CD4-positive, alpha-beta T cell treated with Interleukin-15 for 4 hours (primary cell): ENCODE data around the gene VMAC.

Source experiments
- DNase-seq: peaks from one replicate; pipeline ENCODE4 v3.0.0-alpha.2; 2020; ENCODE audit warnings: low spot score

VMAC gene

GRCh38 chr19:5905114-5905778, 574 bp downstream of the VMAC start:
- DNase-seq: no peak

GRCh38 chr19:5907241-5907640, 2.6 kb downstream of the VMAC start:
- DNase-seq: no peak

DNA sequence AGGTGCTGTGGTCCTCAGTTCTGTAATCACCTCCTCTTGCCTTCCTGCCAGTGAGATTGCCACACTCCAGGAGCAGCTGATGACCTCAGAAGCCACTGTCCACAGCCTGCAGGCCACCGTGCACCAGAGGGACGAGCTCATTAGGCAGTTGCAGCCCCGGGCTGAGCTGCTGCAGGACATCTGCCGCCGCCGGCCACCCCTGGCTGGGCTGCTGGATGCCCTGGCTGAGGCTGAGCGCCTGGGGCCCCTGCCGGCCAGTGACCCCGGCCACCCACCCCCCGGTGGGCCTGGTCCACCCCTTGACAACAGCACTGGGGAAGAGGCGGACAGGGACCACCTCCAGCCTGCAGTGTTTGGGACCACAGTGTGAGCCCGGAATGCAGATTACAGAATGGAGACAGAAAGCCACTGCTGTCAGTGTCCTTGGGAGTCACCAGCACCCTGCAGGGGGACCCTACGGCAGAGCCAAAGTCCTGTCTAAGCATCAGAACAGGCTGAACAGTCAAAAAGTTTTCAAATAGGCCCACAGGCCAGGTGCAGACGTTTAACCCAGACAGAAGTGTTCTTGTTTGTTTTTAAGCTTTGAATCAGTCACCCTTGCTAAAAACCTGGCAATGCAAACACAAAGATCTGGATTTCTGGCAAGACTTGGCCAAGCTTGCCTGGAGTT, 4.2 kb downstream of the VMAC start:
- DNase-seq: no peak

- DNase-seq: no peak
Measured at GRCh38 chr19:5910638-5910907, 5.9 kb downstream of the VMAC start.

DNA sequence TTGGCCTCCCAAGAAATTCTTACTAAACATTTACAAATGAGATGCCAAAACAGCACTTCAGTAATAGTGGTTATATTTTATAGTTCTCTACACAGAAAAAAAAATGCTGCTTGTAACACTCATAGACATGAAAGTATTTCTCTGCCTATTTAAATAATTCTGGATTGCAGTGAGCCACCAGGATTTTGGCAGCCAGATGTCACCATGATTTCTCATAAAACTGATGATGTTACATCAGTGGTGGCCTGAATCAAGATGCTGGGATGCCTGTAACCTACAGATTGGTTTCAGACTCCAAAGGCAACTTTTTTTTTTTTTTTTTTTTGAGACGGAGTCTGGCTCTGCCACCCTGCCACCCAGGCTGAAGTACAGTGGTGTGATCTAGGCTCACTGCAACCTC, 6.7 kb downstream of the VMAC start:
- DNase-seq: no peak

- DNase-seq: no peak
Measured at GRCh38 chr19:5913739-5914357, 9.2 kb downstream of the VMAC start, which contains the start of gene CAPS. Gene CAPS, plus strand, starts transcription at chr19:5914254. Its CDS starts 153 bp downstream, at chr19:5914407.

DNA sequence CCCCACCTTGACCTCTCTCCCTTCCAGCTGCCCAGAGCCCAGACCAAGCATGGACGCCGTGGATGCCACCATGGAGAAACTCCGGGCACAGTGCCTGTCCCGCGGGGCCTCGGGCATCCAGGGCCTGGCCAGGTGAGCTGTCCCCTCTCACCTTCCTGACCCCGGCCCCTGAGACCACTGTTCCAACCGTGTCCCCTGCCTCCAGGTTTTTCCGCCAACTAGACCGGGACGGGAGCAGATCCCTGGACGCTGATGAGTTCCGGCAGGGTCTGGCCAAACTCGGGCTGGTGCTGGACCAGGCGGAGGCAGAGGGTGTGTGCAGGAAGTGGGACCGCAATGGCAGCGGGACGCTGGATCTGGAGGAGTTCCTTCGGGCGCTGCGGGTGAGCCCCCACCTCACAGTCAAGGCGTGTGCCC, 9.7 kb downstream of the VMAC start:
- no peak for DNase-seq

DNA sequence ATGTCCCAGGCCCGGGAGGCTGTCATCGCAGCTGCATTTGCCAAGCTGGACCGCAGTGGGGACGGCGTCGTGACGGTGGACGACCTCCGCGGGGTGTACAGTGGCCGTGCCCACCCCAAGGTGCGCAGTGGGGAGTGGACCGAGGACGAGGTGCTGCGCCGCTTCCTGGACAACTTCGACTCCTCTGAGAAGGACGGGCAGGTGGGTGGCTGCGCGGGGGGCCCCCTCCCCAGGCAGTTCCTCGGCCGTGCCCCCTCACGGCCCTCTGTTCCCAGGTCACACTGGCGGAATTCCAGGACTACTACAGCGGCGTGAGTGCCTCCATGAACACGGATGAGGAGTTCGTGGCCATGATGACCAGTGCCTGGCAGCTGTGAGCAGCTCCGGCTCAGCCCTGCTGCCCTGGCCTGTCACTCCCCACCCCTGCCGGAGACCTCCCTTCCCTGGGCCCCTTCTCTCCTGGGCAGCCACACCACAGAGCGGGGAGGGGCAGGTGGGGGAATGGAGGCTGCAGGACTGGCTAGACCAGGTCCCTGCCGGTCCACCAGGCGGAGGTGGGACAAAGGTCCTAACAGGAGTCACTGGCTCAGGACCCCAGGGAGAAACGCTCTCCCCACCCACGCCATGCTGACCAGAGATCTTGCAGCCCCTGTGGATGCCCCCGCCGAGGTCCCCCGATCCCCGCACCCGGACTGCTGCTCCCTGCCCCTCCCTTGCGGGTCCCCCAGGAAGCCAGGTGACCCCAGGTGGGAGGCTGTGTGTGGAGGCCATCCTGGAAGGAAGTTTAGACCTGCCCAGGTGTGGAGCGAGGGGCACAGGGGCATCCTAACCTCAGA, 10.5 kb downstream of the VMAC start:
- no peak for DNase-seq

- no peak for DNase-seq
Measured at GRCh38 chr19:5915782-5916165, 11.1 kb downstream of the VMAC start.

GRCh38 chr19:5916181-5916708, 11.6 kb downstream of the VMAC start:
- DNase-seq: no peak

GRCh38 chr19:5917431-5918107, 12.9 kb downstream of the VMAC start:
- DNase-seq: no peak

DNA sequence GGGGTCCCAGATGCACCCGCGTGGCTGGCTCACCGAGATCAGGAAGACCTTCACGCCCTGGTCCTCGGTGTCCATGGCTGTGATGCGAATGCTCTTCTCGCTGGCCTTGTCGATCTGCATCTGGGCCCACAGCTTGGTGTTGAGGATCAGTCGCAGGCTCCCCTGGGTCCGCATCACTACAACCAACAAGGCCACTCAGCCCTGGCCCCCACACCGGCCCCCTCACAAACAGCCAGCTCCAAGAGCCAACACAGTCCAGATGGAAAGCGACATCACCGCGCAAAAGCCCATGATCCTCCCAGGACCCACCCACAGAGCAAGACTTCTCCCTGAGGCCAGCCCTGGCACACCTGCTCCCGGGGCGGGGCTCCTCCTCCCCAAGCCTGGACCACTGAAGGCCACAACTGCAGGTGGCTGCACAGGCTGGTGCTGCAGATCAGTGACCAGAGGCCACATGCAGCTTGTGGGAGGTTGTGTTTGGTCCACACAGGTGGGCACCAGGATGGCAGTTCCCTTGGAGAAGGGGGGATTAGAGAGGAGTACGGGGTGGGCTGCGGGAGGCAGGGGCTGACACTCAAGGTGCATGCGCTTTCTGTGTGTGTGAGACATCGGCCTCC, 13.9 kb downstream of the VMAC start:
- no peak for DNase-seq

GRCh38 chr19:5921516-5922160, 17.0 kb downstream of the VMAC start:
- DNase-seq: no peak

DNA sequence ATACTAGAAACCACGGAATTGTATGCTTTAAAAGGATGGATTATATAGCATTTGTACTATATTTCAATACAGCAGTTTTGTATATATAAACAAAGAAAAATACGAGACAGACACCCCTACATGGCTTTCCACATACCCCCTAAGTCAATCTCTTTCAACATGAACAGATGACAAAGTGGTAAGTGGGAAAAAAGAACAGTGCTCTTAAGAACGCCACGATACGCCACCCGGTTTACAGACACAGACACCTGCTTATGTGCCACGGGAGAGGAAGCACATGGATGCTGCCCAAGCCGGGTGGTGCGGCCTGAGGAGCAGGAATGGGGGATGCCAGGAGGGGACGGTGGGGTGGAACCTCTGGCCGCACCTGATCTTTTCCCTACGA, 17.5 kb downstream of the VMAC start:
- DNase-seq: no peak

- DNase-seq: no peak
Measured at GRCh38 chr19:5923356-5923755, 18.7 kb downstream of the VMAC start.

DNA sequence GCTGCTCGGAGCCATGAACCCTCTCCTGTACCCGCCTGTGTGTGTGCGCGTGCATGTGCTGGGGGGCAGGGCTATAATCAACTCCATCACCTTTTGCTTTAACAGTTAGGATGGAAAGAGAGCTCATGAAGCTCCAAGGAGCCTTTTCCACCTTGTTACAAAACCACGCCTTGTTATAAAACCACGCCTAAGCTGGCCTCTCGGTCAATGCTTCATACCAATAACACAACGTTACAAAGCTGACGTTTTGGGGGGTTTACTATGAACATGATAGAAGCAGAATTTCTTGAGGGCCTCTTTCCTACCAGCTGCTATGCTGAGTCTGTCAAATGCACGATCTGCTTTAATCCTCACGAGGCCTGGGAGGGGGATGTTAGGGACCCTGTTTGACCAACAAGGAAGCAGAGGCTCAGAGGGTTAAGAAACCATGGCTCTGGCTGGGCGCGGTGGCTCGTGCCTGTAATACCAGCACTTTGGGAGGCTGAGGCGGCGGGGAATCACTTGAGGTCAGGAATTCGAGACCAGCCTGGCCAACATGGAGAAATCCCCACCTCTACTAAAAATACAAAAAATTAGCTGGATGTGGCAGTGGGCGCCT, 21.3 kb downstream of the VMAC start:
- no peak for DNase-seq

- no peak for DNase-seq
Measured at GRCh38 chr19:5926641-5927440, 22.2 kb downstream of the VMAC start.

- DNase-seq: no peak
Measured at GRCh38 chr19:5927441-5927821, 22.8 kb downstream of the VMAC start.

DNA sequence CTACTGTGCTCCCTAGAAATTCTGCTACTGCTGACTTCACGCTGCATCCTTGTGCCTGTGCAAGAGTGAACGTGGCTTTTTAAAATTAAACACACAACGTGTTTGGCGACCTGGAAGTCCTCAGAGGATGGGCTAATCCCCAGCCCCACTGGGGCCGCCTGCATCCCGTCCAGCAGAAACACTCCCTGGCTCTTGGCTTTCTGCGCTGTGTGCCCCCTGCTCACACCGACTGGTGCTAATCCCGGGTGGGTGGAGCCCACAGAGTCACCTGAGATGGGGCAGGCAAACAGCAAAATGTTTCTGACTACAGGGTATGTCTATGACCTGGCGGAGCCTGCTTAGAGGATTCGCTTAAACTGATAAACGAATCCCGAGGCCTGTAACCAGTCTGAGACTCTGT, 24.5 kb downstream of the VMAC start:
- no peak for DNase-seq

DNA sequence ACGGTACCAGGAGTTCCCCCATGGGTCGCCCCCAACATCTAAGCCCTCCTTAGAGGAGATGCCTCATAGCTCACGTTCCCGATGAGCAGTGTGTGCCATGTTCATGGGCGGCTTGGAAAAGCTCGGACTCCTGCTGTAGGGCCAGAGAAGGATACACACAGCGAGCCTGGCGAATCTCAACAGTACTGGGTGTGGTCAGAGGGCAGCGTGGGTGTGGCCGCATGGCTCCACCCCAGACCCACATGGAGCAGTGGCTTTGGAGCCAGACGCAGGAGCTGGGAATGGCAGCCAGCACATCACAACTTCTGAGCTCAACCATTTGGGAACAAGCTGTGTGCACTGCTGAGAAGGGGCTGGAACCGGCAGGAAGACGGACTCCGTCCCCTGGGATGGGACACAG, 25.0 kb downstream of the VMAC start:
- no peak for DNase-seq
